ENCODE data around the gene SDS.
A peak's percentile ranks its signal among the peaks of the same experiment; 100 is the strongest.

The SDS gene

GRCh38 chr12:113403435-113404415 is at the start of gene SDS:
Gene SDS (minus strand): TSS chr12:113403887. CDS start chr12:113399708, 4,179 bp downstream.
- peak; percentile 42 for DNase-seq

- no peak for DNase-seq
These were observed 49.6 kb upstream of the SDS start for GRCh38 chr12:113453330-113453729.

GRCh38 chr12:113452458-113452857 is 48.8 kb upstream of the SDS start:
- DNase-seq, result no peak

GRCh38 chr12:113449839-113450238 is 46.2 kb upstream of the SDS start:
- DNase-seq, result no peak

- DNase-seq, result no peak
These were observed 45.6 kb upstream of the SDS start for GRCh38 chr12:113449299-113449698.

- no peak for DNase-seq
These were observed 45.2 kb upstream of the SDS start for GRCh38 chr12:113448873-113449272.

- DNase-seq, result no peak
These were observed 42.0 kb upstream of the SDS start for GRCh38 chr12:113445544-113446171.

GRCh38 chr12:113443030-113443539 is 39.4 kb upstream of the SDS start:
- no peak for DNase-seq

- no peak for DNase-seq
These were observed 37.5 kb upstream of the SDS start for GRCh38 chr12:113440947-113441782.

- DNase-seq, result no peak
These were observed 36.6 kb upstream of the SDS start for GRCh38 chr12:113440336-113440735.

- no peak for DNase-seq
These were observed 35.9 kb upstream of the SDS start for GRCh38 chr12:113439606-113440030.

- DNase-seq, result no peak
These were observed 35.6 kb upstream of the SDS start for GRCh38 chr12:113439301-113439597.

GRCh38 chr12:113438523-113439300 is 35.0 kb upstream of the SDS start:
- no peak for DNase-seq

- DNase-seq, result no peak
These were observed 34.0 kb upstream of the SDS start for GRCh38 chr12:113437729-113438100.

GRCh38 chr12:113436993-113437728 is 33.5 kb upstream of the SDS start:
- DNase-seq, result no peak

GRCh38 chr12:113436586-113436985 is 32.9 kb upstream of the SDS start:
- DNase-seq, result no peak

- DNase-seq, result no peak
These were observed 31.7 kb upstream of the SDS start for GRCh38 chr12:113435367-113435766.

GRCh38 chr12:113432986-113433385 is 29.3 kb upstream of the SDS start:
- DNase-seq, result no peak

GRCh38 chr12:113428482-113428881 is 24.8 kb upstream of the SDS start:
- no peak for DNase-seq

GRCh38 chr12:113427882-113428281 is 24.2 kb upstream of the SDS start:
- no peak for DNase-seq

- no peak for DNase-seq
These were observed 22.3 kb upstream of the SDS start for GRCh38 chr12:113425960-113426453.
